Hematopoietic multipotent progenitor cell (in vitro differentiated cells): ENCODE results near the gene TXNL4A. TPM values are rescaled to one million over a fixed set of nuclear protein-coding genes. Genes with fewer than 3 reads are reported as not detected.

Source experiments
- DNase-seq, 3 donors: peaks; one replicate each; pipeline ENCODE4 v3.0.0-alpha.2; 2011 to 2015; ENCODE audit warnings: low read depth in 2 of 3, low spot score in 2 of 3
- total RNA-seq: library from RNA; depleted of rRNA; stranded (reverse); fragments of >200 nt; gene quantifications from one replicate; pipeline ENCODE4 v1.2.3, GENCODE V29; 2012

Gene TXNL4A
- total RNA-seq, 1 donor: 37.4 TPM

DNA sequence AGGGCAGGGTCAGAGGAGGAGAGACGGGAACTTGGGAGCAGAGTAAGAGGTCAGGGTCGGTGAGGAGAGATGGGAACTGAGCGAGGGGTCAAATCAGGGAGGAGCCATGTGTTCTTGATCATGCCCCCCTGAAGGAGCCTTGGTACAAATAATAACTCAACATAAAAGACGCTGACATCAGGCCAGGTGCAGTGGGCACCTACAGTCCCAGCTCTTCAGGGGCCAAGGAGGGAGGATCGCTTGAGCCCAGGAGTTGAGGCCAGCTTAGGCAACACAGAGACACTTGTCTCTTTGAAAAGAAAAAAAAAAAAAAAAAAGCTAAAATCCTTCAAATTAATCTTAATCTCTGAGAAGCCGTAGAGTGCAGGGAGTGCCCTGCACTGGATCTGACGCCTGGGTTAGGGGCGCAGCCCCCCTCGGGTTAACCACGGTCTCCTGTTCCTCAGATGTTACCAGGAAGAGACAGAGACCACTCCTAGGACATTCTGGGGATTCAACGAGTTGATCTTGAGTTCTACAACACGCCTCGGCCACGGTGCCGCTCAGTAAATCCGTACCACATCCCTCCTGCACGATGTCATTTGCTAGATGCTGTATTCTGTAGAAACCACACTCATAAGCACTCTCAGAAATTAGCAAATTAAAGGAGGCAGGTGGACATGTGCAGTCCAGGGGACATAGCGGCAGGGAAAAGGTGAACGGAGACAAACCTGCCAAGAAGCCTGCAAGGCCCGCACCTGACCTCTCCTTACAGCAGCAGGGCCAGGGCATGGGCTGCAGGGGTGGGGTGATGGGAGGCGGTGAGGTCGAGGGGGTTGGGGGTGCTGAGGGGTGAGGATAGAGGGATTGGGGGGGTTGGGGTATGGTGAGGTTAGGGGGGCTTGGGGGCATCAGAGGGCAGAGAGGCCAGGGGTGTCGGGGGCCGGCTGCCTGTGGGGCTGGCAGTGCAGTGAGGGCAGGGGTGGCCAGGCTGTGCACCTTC, 66.1 kb downstream of the TXNL4A start:
- DNase-seq: no peak

Other genes starting within 250 kb of the TXNL4A start
- 14.8 TPM for gene KCNG2, start 190.6 kb downstream of the TXNL4A start, total RNA-seq
- gene SLC66A2, start 36.9 kb downstream of the TXNL4A start, total RNA-seq: 108 TPM
- gene HSBP1L1, start 23.9 kb downstream of the TXNL4A start, total RNA-seq: 6.2 TPM
- 26.1 TPM for gene RBFA, start 45.9 kb upstream of the TXNL4A start, total RNA-seq
- gene ADNP2, start 120.7 kb upstream of the TXNL4A start, total RNA-seq: 18.0 TPM